ENCODE data around the gene CETN3. TPM values are rescaled to one million over a fixed set of nuclear protein-coding genes. Genes with fewer than 3 reads are reported as not detected.

The CETN3 gene
- 10 to 100 TPM; 37.5 to 40.6 TPM for total RNA-seq

GRCh38 chr5:90409318-90410177 lies at the start of gene CETN3:
CETN3 (minus strand) TSS chr5:90409756; CDS start chr5:90409661, 95 bp downstream.
- DNase-seq (ENCODE audit: low spot score in 2 of 2) = peak; percentile 80 to 91
- Mint-ChIP-seq H3K9me3 (no peaks in the 10 kb centered on the region), H3K27ac (no peak within 1 kb of the TSS), H3K36me3 (peaks cover 5 to 15% of the 10 kb centered on the region in 2 donors)
- ATAC-seq = peak; percentile 94 to 95

GRCh38 chr5:90446961-90447360 lies 37.4 kb upstream of the CETN3 start:
- H3K36me3 Mint-ChIP-seq = no peaks in the 10 kb centered on the region
- no peak overlapping the region for H3K27ac Mint-ChIP-seq
- no peak for DNase-seq (ENCODE audit: low spot score in 2 of 2)
- H3K9me3 Mint-ChIP-seq = no peaks in the 10 kb centered on the region
- ATAC-seq = no peak

- H3K36me3 Mint-ChIP-seq = no peaks in the 10 kb centered on the region
- DNase-seq (ENCODE audit: low spot score in 2 of 2) = no peak
- ATAC-seq = no peak
- H3K27ac Mint-ChIP-seq = peak overlapping the region in 1 of 2 donors; percentile 66
- H3K9me3 Mint-ChIP-seq = no peaks in the 10 kb centered on the region
Observed at GRCh38 chr5:90440644-90441043, 31.1 kb upstream of the CETN3 start.

GRCh38 chr5:90438100-90438499 lies 28.5 kb upstream of the CETN3 start:
- Mint-ChIP-seq H3K36me3 (no peaks in the 10 kb centered on the region), H3K9me3 (no peaks in the 10 kb centered on the region), H3K27ac (no peak overlapping the region)
- no peak for DNase-seq (ENCODE audit: low spot score in 2 of 2)
- no peak for ATAC-seq

- DNase-seq (ENCODE audit: low spot score in 2 of 2) = no peak
- no peak for ATAC-seq
- no peaks in the 10 kb centered on the region for H3K36me3 Mint-ChIP-seq
- no peaks in the 10 kb centered on the region for H3K9me3 Mint-ChIP-seq
- no peak overlapping the region for H3K27ac Mint-ChIP-seq
Observed at GRCh38 chr5:90437663-90438062, 28.1 kb upstream of the CETN3 start.

GRCh38 chr5:90434116-90434714 lies 24.7 kb upstream of the CETN3 start:
- peak; percentile 64 to 75 for ATAC-seq
- Mint-ChIP-seq H3K27ac (no peak overlapping the region), H3K36me3 (no peaks in the 10 kb centered on the region), H3K9me3 (no peaks in the 10 kb centered on the region)
- DNase-seq (ENCODE audit: low spot score in 2 of 2) = peak in 1 of 2 donors; percentile 49

- ATAC-seq = peak in 1 of 2 donors; percentile 34
- Mint-ChIP-seq H3K36me3 (no peaks in the 10 kb centered on the region), H3K9me3 (no peaks in the 10 kb centered on the region), H3K27ac (no peak overlapping the region)
- DNase-seq (ENCODE audit: low spot score in 2 of 2) = no peak
Observed at GRCh38 chr5:90424245-90424644, 14.7 kb upstream of the CETN3 start.

GRCh38 chr5:90421136-90421535 lies 11.6 kb upstream of the CETN3 start:
- ATAC-seq (no peak), DNase-seq (ENCODE audit: low spot score in 2 of 2) (no peak)
- Mint-ChIP-seq H3K36me3 (no peaks in the 10 kb centered on the region), H3K27ac (no peak overlapping the region), H3K9me3 (no peaks in the 10 kb centered on the region)

GRCh38 chr5:90418214-90418613 lies 8.7 kb upstream of the CETN3 start:
- Mint-ChIP-seq H3K27ac (no peak overlapping the region), H3K36me3 (no peaks in the 10 kb centered on the region), H3K9me3 (no peaks in the 10 kb centered on the region)
- ATAC-seq (no peak), DNase-seq (ENCODE audit: low spot score in 2 of 2) (no peak)

- no peak overlapping the region for H3K27ac Mint-ChIP-seq
- no peak for ATAC-seq
- no peak for DNase-seq (ENCODE audit: low spot score in 2 of 2)
- peaks cover 5 to 9% of the 10 kb centered on the region in 2 donors for H3K36me3 Mint-ChIP-seq
- no peaks in the 10 kb centered on the region for H3K9me3 Mint-ChIP-seq
Observed at GRCh38 chr5:90410178-90410762, 714 bp upstream of the CETN3 start.

- Mint-ChIP-seq H3K36me3 (peaks cover 5 to 15% of the 10 kb centered on the region in 2 donors), H3K9me3 (no peaks in the 10 kb centered on the region), H3K27ac (no peak overlapping the region)
- DNase-seq (ENCODE audit: low spot score in 2 of 2) = no peak
- peak in 1 of 2 donors; percentile 0 for ATAC-seq
Observed at GRCh38 chr5:90408571-90409317, 812 bp downstream of the CETN3 start.

GRCh38 chr5:90406466-90406865 lies 3.1 kb downstream of the CETN3 start:
- DNase-seq (ENCODE audit: low spot score in 2 of 2) (no peak), ATAC-seq (no peak)
- Mint-ChIP-seq H3K9me3 (no peaks in the 10 kb centered on the region), H3K36me3 (peaks cover 10 to 15% of the 10 kb centered on the region in 2 donors), H3K27ac (no peak overlapping the region)

GRCh38 chr5:90402521-90403255 lies 6.9 kb downstream of the CETN3 start:
- Mint-ChIP-seq H3K27ac (no peak overlapping the region), H3K36me3 (peaks cover 15 to 16% of the 10 kb centered on the region in 2 donors), H3K9me3 (no peaks in the 10 kb centered on the region)
- DNase-seq (ENCODE audit: low spot score in 2 of 2) = no peak
- no peak for ATAC-seq

GRCh38 chr5:90399251-90399650 lies 10.3 kb downstream of the CETN3 start:
- DNase-seq (ENCODE audit: low spot score in 2 of 2) = no peak
- no peak overlapping the region for H3K27ac Mint-ChIP-seq
- peaks cover 0 to 11% of the 10 kb centered on the region in 2 donors for H3K36me3 Mint-ChIP-seq
- H3K9me3 Mint-ChIP-seq = no peaks in the 10 kb centered on the region
- ATAC-seq = no peak

GRCh38 chr5:90398726-90399125 lies 10.8 kb downstream of the CETN3 start:
- DNase-seq (ENCODE audit: low spot score in 2 of 2) (no peak), ATAC-seq (no peak)

GRCh38 chr5:90395005-90395404 lies 14.6 kb downstream of the CETN3 start:
- Mint-ChIP-seq H3K27ac (no peak overlapping the region), H3K36me3 (peaks cover 6 to 7% of the 10 kb centered on the region in 2 donors), H3K9me3 (no peaks in the 10 kb centered on the region)
- ATAC-seq (no peak), DNase-seq (ENCODE audit: low spot score in 2 of 2) (no peak)

More at GRCh38 chr5:90398726-90399125, 10.8 kb downstream of the CETN3 start:
- H3K9me3 Mint-ChIP-seq = no peaks in the 10 kb centered on the region
- H3K27ac Mint-ChIP-seq = no peak overlapping the region
- peaks cover 0 to 11% of the 10 kb centered on the region in 2 donors for H3K36me3 Mint-ChIP-seq

Measured in activated naive CD4-positive, alpha-beta T cell treated with anti-CD3 and anti-CD28 coated beads, Interleukin-2, amount 50 U/mL, for 72 hours (primary cell).